ENCODE results near the gene CD4. TPM values are rescaled to one million over a fixed set of nuclear protein-coding genes. Genes with fewer than 3 reads are reported as not detected.

The CD4 gene
- total and polyA plus RNA-seq, 10 of the 15 experiments (the other 5 are each of a cell fraction or from before 2014, with no cell fraction given) = 0.24 to 1.6 (median 0.69) TPM

DNA sequence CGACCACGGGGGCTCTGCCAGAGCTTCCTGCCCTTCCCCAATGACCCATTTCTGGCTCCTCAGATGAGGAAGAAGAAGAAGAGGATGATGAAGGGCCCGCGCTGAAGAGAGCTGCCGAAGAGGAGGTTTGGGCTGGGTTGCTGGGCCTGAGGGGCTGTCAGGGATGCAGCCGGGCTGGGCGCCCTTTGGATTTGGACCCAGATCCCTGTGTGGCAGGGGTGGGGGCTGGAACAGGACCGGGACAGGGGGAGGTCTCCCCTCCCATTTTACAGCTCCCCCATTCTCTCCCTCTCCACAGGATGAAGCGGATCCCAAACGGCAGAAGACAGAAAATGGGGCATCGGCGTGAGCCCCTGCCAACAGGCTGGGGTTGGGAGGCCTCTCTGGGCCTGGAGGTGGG, 19.2 kb upstream of the CD4 start:
- Histone ChIP-seq H3K4me2 (ENCODE audit: control insufficient read depth, insufficient read depth) (no peak overlapping the region), H3K4me1 (ENCODE audit: control insufficient read depth, insufficient read depth, low read length) (peaks cover 44% of the 10 kb centered on the region), H3K79me2 (ENCODE audit: control insufficient read depth, insufficient read depth, low read length) (peaks cover 16% of the 10 kb centered on the region), H2AFZ (ENCODE audit: control insufficient read depth, low read depth, low read length) (no peak overlapping the region), H3K36me3 (ENCODE audit: control insufficient read depth in 2 of 2, insufficient read depth in 2 of 2, low read length in 1 of 2) (no peaks in the 10 kb centered on the region), H3K9me3 (replicated peaks; ENCODE audit: control insufficient read depth, insufficient read depth, low read length) (no peaks in the 10 kb centered on the region), H3K27me3 (replicated peaks in 1 of 2; ENCODE audit: control insufficient read depth in 2 of 2, insufficient read depth in 2 of 2, low read length in 1 of 2) (no peaks in the 10 kb centered on the region), H4K20me1 (ENCODE audit: control insufficient read depth, insufficient read depth) (no peaks in the 10 kb centered on the region), H3K4me3 (no peak overlapping the region), H3K27ac (ENCODE audit: control insufficient read depth, insufficient read depth) (no peak overlapping the region), H3K9ac (ENCODE audit: control insufficient read depth, insufficient read depth, low read length) (no peak overlapping the region)
- intact Hi-C loops (cut with micrococcal nuclease; ENCODE audit: unreplicated experiment) = no loop called here
- in situ Hi-C loops (cut with MboI) = no loop called here
- ChIA-PET SMC1A (ENCODE audit: uncharacterized antibody, unreplicated experiment) (interaction anchor here (0.6 kb wide), 1 partner anchor 11 kb away, joined by 3 read pairs; no protein-coding TSS in a partner anchor), POLR2A (interaction anchor here (1.5 kb wide), 1 partner anchor 17 kb away, joined by 4 read pairs; the partner anchor contains the start of gene MLF2), RAD21 (ENCODE audit: unreplicated experiment) (interaction anchor here (0.5 to 3.3 kb wide), 2 partner anchors 17 to 153 kb away, joined by 3 to 18 read pairs; partner anchors contain the start of gene MLF2), CTCF (interaction anchor here (1.0 to 12.7 kb wide), 3 partner anchors 13 to 15 kb away, joined by 3 to 221 read pairs (median 3); partner anchors contain the start of gene MLF2)
- FAIRE-seq (no peak), DNase-seq (ENCODE audit: low read depth, low spot score) (no peak), ATAC-seq (no peak)
- 65% methylated on average over 10 of the region's 12 CpGs for WGBS (ENCODE audit: insufficient coverage, insufficient replicate concordance, low lambda C conversion rate, missing lambda C conversion rate)
- BruUV-seq (replicated peaks) = TSS peak; percentile 95
- TF ChIP-seq HDAC2 (IDR thresholded peaks at IDR 0.05) (no peak), ASH2L (IDR thresholded peaks at IDR 0.05; ENCODE audit: borderline replicate concordance, low read depth) (no peak), POU2F2 (IDR thresholded peaks at IDR 0.05; ENCODE audit: borderline replicate concordance, low read depth, low read length) (no peak)
- TF ChIP-seq, protein P1, sequence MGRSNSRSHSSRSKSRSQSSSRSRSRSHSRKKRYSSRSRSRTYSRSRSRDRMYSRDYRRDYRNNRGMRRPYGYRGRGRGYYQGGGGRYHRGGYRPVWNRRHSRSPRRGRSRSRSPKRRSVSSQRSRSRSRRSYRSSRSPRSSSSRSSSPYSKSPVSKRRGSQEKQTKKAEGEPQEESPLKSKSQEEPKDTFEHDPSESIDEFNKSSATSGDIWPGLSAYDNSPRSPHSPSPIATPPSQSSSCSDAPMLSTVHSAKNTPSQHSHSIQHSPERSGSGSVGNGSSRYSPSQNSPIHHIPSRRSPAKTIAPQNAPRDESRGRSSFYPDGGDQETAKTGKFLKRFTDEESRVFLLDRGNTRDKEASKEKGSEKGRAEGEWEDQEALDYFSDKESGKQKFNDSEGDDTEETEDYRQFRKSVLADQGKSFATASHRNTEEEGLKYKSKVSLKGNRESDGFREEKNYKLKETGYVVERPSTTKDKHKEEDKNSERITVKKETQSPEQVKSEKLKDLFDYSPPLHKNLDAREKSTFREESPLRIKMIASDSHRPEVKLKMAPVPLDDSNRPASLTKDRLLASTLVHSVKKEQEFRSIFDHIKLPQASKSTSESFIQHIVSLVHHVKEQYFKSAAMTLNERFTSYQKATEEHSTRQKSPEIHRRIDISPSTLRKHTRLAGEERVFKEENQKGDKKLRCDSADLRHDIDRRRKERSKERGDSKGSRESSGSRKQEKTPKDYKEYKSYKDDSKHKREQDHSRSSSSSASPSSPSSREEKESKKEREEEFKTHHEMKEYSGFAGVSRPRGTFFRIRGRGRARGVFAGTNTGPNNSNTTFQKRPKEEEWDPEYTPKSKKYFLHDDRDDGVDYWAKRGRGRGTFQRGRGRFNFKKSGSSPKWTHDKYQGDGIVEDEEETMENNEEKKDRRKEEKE (IDR thresholded peaks at IDR 0.05) = no peak

All from GM12878 (cell line).